Measurements from ENCODE around the gene TGFBR2.

The TGFBR2 gene

DNA sequence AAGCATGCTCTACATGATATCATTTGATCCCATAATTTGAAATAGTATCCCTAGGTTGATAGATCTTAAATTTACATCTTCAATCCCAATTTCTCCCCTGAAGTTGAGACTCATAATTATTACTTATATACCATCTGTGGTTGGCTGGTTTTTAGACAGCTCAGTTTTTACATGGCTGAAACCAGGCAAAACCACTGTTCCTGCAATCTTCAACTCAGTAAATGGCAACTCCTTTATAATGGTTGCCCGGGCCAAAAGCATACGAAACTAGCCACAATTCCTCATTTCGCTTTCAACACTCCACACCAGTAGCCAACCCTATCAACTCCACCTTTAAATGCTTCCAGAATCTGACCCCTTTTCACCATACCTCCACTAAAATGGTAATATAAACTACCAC is 118.5 kb downstream of the TGFBR2 start:
- no peak for DNase-seq

DNA sequence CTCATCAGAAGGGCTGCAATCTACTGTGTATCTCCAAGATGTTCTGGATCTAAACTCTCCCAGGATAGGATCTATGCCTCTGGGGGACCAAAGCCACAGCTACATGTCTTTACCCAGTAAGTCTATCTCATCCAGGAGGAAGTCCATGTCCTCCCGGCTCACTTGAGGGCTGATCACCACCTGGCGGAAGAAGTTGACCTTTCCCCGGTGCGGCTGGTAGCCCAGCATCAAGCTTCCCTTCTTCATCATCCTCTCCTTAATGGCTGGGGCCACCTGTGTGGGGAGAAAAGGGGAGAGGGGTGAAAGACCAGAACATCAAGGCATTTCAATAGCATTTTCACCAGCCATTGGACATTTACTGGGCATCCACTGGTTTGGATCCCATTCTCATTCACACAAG is 121.7 kb downstream of the TGFBR2 start:
- DNase-seq: no peak

DNA sequence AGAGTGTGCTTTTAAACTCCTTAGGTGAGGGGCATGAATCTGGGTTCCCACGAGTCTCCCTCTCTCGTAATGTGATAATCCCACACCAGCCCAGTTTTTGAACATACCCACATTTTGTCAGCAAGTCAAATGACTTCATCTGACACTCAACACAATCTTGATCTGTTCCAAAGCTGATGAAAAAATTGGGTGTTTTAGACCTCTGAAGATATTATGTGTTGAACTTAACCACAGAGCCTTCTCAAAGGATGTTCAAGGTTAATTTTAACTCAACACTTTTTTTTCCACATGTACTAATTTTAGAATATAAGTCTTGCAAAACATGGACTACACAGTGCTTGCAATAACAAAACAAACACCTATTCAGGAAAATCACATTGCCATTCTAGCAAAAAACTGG is 123.1 kb downstream of the TGFBR2 start:
- no peak for DNase-seq

DNA sequence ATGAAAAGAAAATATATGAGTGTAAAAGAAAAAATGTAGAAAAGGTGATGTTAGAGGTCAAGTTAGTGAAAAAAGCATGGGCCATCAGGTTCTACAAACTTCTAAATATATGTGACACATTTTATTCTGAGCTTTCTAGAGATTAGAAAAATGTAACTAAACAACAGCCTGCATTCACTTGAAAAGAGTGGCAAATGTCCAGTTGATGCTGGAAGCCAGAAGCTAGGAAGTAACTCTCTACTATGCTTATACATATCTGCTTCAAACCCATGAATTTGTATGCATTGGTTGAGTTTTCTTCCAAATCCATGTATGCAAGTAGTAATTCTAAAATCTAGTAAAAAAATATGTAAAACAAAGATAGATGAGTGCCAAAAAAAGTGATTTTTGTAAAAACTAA is 123.5 kb downstream of the TGFBR2 start:
- DNase-seq: no peak

DNA sequence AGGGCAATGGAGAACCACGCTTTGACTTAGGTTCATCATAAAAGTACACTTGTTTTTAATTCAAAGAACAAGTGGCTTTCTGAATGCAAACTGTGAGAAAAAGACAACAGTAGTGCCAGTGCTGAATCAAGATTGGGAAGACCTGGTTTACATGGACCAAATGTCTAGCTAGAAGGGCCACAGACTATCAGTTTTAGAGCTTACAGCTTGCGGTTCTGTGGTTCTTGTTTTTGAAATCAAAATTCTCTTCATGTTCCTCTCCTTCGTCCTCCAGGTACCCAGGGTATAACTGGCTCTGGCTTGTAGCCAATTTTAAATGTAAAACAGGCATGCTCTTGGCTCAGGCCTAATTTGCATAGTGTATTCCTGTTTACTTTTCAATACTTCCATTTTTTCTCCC is 124.6 kb downstream of the TGFBR2 start:
- no peak for DNase-seq

DNA sequence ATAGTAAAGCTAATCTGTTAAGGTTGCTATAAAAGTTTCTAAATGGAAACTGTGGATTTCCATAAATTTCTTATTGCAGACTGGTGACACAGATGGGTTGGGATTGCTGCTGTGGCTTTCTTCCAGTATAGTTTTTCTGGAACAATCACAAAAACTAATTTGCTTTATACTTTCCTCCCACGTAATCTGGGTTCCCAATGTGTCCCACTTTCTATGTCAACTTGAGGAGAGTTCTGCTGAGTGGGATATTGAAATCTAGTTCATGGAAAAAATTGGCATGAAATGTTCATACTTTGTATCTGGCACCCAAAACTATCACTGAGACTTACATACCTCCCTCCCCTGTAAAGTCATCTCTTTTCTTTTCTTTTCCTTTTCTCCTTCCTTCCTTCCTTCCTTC is 126.8 kb downstream of the TGFBR2 start:
- no peak for DNase-seq

DNA sequence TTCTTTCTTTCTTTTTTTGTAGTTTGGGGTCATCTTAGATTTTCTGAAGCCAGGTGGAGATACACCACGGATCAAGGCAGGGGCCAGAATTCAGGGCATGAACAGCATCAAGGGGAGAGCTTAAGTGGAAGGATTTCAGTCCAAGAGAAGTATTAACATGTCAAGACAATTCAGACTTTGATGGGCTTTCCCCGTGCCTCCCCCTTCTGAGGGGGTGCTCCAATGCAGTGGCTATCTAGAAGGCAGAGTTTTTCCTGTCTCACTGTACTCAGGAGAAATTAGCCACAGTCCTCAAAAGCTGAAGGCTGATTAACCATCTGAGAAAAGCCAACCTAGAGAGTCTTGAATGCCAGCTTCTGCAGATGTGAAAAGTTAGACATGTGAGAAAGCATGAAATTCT is 127.3 kb downstream of the TGFBR2 start:
- no peak for DNase-seq

DNA sequence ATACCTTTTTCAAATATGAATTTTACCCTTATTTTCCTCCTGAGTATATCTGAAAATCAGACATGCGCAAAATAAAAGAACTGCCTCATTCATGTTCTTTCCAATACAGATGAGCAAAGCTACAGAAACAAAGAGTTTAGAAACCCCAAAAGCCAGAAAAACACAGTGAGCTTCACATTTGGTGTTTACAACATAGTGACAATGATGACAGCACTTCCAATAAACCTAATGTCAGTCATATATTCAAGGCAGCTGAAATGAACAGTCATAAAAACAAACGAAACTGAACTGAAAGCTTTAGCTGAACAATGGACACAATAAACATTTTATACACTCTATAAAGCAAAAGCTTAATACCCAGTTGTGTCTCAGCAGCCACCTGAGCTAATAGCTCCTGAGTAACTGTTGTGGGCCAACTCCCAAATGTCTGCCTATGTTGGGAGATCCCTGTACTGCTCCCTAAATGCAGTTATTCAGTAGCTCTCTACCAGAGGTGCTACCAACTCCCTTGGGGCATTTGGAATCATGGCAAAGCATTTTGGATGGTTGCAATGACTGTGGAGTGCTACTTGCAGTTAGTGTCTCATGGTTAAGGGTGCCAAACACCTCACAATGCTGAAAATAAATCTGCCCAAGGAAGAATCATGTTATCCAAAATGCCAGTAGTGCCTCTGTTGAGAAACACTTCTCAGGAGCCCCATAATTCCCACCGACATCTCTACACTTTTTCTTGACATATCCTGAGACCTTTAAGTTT is 131.5 kb downstream of the TGFBR2 start:
- DNase-seq: no peak

DNA sequence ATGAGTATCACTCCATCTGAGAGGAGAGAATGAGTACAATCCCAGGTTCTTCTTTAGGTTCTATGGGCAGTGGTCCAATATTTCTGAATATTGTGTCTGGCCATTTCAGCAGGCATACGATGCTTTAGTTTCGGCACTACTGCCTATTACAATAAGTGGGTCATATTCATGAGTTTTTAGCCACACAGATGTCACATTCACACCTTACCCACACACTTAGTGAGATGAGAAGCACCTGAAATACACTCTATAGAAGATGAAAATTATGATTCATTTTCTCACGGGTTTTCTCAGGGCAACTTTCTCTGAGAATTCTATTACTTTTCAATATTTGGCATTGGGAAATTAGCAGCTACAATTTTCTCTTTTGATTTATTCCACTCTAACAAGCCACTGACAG is 132.2 kb downstream of the TGFBR2 start:
- no peak for DNase-seq

DNA sequence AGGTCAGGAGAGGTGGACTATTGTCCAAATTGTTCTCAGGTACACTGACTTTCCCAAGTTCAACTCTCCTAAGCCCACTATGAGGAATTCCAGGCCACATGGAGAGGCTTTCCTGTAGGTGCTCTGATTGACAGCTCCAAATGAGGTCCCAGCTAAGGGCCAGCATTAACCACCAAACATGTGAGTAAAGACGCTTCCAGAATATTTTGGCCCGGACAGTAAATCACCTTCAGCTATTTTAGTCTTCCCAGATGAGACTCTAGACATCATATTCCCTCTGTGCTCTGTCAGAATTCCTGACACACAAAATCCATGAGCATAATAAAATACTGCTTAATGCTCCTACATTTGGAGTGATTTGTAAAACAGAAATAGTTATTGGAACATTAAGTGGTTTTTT is 135.5 kb downstream of the TGFBR2 start:
- no peak for DNase-seq

DNA sequence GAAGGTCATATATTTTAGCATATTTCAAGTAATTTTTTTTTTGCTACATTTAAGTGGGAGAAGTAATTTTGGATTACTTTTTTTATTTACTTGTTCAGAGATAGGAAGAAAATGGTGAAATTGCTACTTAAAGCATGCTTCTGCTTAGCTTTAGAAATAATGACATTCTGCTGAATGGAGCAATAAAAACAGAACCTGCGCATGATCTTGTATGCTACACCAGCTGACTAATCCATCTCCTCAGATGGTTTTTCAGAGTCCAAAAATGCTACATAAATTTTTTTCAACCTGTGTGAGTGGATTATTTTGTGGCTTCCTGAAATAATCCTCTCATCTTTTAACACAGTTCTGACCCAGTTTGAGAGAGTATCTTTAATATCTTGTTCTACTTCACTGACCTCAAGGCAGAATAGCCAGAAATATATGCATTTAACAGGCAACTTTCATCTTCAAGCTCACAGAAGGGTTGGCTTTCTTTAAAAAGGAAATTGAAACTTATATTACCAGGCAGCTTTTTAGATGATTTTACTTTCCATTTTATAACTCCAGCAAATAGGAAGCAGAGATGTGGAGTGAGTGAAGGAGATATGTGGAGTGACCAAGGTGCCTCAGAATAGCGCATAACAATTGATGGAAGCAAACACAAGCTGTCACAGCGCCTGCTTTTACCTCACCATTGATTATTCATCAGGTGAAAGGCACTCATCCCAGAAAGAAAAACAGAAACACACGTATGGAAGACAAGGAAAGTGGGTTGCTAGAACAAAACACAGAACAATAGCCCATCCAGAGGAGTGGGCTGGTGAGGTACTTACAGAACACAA is 136.6 kb downstream of the TGFBR2 start:
- peak in 2 of 3 donors; percentile 7 to 46 for DNase-seq

Data from suppressor macrophage treated with lipopolysaccharide for 1 hour (primary cell).